GM12872 (cell line): Measurements from ENCODE around the gene SPART.

Experiments used
- TF ChIP-seq, protein P1 (sequence below): IDR thresholded peaks from 3 replicates; pipeline ENCODE4 v1.5.1; 2011; ENCODE audit warnings: low read depth, mild to moderate bottlenecking, low read length, moderate library complexity; ENCODE audit not compliant: insufficient read depth

Gene SPART

DNA sequence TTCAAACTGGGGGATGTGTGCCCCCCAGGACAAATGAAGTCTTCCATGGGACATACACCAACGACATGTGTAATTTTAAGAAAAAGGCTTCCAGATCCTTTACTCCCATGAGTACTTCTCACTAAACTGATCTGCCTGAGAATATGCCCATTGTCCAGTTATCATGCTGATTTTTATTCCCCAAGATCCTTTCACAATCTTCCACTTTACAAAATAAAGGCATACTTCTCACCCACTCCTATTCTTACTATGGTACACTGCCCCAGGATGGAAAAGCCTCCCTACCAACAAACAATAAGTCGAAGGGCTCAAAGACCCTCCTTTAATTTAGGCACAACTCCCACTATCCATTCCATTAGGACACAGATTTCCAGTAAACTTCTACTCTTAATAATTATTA lies 3.5 kb downstream of the SPART start:
- TF ChIP-seq, protein P1, sequence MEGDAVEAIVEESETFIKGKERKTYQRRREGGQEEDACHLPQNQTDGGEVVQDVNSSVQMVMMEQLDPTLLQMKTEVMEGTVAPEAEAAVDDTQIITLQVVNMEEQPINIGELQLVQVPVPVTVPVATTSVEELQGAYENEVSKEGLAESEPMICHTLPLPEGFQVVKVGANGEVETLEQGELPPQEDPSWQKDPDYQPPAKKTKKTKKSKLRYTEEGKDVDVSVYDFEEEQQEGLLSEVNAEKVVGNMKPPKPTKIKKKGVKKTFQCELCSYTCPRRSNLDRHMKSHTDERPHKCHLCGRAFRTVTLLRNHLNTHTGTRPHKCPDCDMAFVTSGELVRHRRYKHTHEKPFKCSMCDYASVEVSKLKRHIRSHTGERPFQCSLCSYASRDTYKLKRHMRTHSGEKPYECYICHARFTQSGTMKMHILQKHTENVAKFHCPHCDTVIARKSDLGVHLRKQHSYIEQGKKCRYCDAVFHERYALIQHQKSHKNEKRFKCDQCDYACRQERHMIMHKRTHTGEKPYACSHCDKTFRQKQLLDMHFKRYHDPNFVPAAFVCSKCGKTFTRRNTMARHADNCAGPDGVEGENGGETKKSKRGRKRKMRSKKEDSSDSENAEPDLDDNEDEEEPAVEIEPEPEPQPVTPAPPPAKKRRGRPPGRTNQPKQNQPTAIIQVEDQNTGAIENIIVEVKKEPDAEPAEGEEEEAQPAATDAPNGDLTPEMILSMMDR, result no peak

- TF ChIP-seq, protein P1, result no peak
Observed at GRCh38 chr13:36341718-36342117, 4.5 kb downstream of the SPART start.

DNA sequence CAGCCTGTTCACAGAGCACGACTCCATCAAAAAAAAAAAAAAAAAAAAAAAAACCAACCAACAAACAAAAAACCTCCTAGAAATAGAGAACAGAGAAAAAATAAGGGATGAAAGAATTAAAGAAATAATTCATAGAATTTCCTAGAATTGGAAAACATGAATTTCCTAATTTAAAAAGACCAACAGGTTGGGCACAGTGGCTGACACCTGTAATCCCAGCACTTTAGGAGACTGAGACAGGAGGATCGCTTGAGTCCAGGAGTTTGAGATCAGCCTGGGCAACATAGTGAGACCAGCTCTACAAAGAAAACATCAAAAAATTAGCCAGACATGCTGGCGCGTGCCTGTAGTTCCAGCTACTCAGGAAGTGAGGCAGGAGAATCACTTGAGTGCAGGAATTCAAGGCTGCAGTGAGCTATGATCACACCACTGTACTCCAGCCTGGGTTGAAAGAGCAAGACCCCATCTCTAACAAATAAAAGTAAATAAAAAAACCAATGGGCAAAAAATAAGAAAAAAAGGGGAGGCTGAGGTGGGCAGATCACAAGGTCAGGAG lies 6.5 kb downstream of the SPART start:
- TF ChIP-seq, protein P1, result no peak

DNA sequence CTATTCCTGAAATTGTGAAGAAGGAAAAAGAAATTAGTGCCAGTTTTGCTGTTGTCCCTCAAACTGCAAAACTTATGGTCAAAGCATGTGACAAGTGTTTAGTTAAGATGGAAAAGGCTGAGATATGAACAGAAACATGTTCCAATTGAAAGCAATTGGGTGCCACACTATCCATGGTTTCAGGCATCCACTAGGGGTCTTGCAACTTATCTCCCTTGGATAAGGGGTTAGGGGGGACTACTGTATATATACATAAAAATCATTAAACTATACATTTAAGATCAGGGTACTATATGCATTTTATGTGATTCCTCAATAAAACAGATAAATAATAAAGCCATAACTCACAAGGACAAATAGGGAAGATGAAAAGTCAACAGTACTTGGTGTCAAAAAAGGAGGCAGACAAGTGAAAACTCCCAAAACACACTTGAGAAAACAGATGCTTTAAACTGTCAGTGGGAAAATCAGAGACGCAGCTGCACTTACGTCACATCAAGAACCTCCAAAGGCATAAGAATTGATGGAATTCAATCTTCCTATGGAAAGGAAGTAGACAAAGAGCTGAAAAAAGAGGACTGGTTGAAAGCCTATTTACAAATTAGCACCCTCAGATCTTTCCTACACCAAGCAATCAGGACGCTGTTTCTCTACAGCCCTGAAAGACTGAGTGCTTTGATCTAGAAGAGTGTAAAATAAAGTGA lies 8.1 kb downstream of the SPART start:
- TF ChIP-seq, protein P1, result no peak

- TF ChIP-seq, protein P1, result no peak
Observed at GRCh38 chr13:36332986-36333385, 13.2 kb downstream of the SPART start.

- TF ChIP-seq, protein P1, result no peak
Observed at GRCh38 chr13:36331280-36331679, 14.9 kb downstream of the SPART start.

DNA sequence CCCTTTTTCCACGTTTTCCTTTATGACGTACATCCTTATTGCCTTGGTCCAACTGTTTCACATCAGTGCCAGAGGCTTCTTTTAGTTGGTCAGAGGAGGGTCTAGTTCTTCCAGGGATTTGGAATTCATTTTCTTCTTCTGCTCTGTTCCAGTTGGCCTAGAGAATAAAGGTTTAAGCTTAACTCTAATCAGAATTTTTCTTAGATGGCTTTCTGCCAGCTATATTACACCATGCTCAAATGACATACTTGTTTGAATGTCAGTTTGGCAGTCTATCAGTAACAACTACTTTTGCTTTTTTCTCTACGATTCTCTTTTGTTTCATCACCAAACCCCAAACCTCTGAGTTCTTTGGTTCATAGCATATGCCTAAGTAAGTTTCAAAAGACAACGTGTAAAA lies 16.8 kb downstream of the SPART start:
- TF ChIP-seq, protein P1, result no peak
